GM21723 (cell line): ENCODE results near the gene CD3D.

ENCODE experiments used
- ATAC-seq: cut with Tn5 transposase; IDR thresholded peaks from one replicate; pipeline ENCODE4 v1.9.1; 2021; ENCODE audit warnings: mild to moderate bottlenecking, moderate library complexity; ENCODE audit not compliant: unreplicated experiment

Gene CD3D

DNA sequence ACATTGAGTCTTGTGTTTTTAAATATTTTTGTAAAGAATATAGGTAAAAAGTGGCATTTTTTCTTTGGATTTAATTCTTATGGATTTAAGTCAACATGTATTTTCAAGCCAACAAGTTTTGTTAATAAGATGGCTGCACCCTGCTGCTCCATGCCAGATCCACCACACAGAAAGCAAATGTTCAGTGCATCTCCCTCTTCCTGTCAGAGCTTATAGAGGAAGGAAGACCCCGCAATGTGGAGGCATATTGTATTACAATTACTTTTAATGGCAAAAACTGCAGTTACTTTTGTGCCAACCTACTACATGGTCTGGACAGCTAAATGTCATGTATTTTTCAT is 38.3 kb downstream of the CD3D start:
- no peak for ATAC-seq

DNA sequence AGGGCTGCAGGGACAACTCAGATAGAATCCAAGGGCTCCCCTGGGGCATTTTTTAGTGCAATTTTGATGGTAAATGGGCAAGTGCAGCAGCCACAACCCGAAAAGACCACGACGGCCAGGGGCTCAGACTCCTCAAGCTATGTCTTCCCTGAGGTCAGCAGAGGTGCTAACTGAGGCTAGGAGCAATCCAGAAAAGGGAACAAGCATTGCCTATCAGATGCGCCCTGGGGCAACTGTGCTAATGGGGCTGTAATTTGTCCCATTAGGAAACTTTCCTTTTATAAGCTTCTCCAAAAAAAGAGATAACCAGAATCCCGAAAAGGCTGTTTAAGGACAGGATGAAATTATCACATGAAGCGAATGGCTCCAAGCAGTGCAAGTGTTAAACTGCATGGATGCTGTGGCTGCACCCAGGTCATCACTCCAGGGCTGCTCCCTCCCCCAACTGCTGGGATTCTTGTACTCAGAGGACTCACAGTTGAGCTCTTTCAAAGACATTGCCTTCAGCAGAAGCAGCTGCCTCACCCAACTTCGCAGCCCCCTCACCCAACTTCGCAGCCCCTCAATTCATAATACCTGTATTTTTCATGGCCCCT is 40.8 kb downstream of the CD3D start:
- ATAC-seq = no peak

DNA sequence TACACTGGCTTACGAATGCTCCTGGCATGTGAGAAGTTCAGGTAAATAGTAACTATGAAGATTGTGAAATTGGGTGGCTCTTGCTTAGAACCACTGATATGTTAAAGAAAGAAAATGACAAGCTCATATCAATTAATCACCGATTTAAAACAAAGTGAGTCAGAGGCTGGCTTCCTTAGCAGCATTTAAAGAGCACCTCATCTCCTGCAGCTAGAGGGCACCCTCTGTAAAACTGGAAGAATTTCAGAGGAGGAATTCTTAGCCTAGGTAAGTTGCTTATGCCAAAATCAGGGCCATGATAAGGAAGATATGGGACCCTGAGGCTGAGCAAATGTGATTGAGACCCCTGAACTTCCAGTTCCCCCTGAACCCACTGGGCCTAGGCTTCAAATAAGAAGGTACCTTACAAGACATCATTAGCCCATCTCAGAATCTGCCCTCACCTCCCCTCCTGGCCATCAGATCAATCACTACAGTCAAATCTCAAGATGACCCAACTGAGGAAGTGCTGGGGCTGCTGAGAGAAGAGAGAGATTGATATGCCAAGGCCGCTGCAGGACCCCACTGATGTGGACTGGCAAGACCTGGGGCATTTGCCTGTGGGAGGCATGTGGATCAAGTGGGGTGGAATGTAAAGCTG is 46.6 kb downstream of the CD3D start:
- ATAC-seq = no peak

DNA sequence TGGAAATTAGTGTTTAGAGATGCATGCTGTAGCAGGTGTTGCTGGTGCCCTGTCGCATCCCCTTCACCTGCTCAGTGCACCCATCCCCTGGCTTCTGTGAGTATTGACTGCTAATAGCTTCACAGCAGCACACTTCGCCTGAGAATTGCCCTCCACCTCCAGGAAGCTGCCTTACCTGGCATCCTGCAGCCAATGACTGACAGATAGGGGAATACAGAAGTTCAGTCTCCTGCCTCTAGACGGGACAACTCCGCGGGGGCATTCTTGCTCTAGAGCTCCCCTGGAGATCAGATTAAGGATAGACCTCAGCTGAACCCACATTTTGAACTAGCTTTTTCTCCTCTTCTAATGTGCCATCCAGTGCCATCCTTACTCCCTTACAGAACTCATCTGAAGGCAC is 47.3 kb downstream of the CD3D start:
- ATAC-seq = no peak

DNA sequence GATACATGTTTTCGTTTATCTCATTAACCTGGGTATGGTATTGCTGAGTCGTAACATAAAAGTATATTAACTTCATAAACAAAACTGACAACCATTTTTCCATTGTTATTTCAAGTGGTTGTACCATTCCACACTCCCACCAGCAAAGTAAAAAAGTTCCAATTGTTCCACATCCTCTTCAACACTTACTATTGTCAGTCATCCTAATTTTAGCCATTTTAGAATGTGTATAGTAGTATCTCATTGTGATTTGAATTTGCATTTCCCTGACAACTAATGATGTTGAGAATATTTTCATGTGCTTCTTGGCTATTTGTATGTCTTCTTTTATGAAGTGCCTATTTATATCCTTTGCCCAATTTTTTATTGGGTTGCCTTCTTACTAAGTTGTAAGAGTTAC is 48.5 kb downstream of the CD3D start:
- ATAC-seq = no peak

DNA sequence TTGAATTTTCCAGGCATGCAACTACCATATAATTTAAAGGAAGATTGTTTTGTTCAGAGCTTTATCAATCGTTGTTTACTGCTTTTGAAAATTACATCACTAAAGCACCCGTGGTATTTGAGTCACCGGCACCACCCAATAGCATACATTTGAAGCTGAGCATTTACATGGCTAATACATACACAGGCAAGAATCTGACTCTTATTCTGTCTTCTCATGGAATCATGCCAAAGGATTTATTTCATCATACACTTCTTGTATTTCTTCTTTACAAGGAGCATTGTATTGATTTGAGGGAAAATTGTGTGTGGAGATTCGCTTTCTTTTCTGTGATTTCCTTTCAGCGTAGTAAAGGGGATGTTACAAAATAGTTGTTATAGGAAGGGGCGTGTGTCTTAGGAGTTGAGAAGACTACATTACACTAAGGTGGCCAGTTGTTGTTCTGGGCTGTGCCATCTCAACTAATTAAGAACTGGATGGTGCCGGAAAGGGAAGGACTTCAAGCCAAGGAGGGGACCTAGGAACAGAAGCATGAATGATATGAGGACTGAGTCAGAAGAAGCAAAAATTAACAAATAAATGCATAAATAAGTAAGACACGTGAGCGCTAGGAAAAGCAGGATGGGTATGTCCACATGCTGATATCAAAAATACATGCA is 50.9 kb downstream of the CD3D start:
- ATAC-seq = no peak

DNA sequence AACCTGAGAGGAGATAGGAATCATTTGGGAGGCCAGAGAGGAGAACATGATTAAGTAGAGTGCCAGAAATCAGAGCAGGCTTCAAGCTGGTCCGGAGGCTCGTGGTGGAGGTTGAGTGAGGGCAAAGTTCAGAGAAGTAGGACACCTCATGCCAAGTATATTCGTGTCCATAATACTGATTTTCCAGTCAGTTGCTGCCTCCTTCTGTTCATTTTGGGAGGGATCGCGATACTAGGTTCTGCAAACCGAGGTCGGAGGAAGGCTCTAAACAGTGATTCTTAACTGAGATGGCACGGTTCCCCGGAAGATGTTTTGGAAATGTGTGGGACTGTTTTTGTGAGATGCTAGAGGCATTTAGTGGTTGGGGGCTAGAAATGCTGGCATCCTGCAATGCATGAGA is 51.6 kb downstream of the CD3D start:
- ATAC-seq = no peak

- ATAC-seq = no peak
These were observed 53.1 kb downstream of the CD3D start for GRCh38 chr11:118289401-118289800.
